IMR-90 (cell line): ENCODE results near the gene TCP1.

Source experiments
- BHLHE40 ChIP-seq: fragments of 150-350 bp; IDR thresholded peaks from 2 replicates; pipeline ENCODE4 v1.6.1; 2016; ENCODE audit warnings: mild to moderate bottlenecking, low read depth, low read length
- CEBPB ChIP-seq: IDR thresholded peaks from 2 replicates; pipeline ENCODE4 v1.6.1; 2012; ENCODE audit warnings: low read depth, low read length, improper control_type of control experiment
- POLR2A ChIP-seq: IDR thresholded peaks from 2 replicates; pipeline ENCODE4 v1.6.1; 2012; ENCODE audit warnings: mild to moderate bottlenecking, low read depth, low read length
- SMC3 ChIP-seq: fragments of 150-350 bp; IDR thresholded peaks from 2 replicates; pipeline ENCODE4 v1.6.1; 2016; ENCODE audit warnings: low read depth, mild to moderate bottlenecking, antibody characterized with exemption, low read length, moderate library complexity
- TF ChIP-seq, protein P1 (sequence below): conservative IDR thresholded peaks from 2 replicates; pipeline ENCODE4 v1.5.1; 2012; ENCODE audit warnings: mild to moderate bottlenecking, low read depth, low read length, improper control_type of control experiment

DNA sequence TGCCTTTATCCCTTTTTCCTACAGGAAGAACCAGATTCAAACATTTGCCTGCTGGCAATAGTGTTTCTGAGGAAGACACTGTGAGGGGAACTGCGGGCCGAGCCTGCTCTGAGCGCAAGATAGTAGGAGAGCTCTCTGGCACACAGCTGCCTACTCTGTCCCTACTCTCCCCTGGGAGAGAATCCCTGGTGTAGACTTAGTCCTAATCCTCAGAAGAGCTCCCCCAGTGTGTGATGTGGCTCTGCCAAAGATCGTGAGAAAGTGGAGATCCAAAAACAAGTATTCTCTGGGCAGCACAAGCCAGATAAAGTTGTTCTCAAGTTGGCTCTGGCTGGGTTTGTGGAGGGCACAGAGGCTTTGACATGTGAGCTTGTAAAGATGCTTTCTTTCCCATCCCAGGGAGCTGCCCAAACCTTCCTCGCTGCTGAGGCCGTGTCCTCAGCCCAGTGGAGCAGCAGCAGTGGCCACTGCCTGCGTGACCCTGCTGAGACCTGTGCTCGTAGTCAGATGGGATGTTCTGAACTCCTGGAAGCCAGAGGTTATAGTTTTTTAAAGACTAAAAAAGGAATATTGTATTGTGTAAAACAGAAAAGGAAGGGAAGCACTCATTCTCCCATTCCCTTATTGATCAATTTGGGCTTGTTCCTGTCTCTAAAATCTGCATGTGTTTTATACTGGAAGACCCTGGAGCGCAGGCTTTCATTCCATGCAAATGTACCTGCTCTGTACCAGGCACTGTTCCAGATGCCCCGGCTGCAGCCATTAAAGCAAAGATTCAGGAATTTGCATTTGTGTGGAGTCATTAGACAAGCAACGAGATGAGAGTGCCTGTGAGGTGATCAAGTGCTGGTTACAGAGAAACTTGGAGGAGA lies 41.3 kb upstream of the TCP1 start:
- TF ChIP-seq POLR2A (no peak), BHLHE40 (no peak), CEBPB (no peak), SMC3 (no peak)
- TF ChIP-seq, protein P1, sequence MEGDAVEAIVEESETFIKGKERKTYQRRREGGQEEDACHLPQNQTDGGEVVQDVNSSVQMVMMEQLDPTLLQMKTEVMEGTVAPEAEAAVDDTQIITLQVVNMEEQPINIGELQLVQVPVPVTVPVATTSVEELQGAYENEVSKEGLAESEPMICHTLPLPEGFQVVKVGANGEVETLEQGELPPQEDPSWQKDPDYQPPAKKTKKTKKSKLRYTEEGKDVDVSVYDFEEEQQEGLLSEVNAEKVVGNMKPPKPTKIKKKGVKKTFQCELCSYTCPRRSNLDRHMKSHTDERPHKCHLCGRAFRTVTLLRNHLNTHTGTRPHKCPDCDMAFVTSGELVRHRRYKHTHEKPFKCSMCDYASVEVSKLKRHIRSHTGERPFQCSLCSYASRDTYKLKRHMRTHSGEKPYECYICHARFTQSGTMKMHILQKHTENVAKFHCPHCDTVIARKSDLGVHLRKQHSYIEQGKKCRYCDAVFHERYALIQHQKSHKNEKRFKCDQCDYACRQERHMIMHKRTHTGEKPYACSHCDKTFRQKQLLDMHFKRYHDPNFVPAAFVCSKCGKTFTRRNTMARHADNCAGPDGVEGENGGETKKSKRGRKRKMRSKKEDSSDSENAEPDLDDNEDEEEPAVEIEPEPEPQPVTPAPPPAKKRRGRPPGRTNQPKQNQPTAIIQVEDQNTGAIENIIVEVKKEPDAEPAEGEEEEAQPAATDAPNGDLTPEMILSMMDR, result no peak
